NCI-H524 (cell line): Measurements from ENCODE around the gene MRGPRX4.

Experiments
- DNase-seq, 2 experiments: peaks; one replicate each; lab custom pipeline; 2025; lab: John Stamatoyannopoulos, UW

Gene MRGPRX4

DNA sequence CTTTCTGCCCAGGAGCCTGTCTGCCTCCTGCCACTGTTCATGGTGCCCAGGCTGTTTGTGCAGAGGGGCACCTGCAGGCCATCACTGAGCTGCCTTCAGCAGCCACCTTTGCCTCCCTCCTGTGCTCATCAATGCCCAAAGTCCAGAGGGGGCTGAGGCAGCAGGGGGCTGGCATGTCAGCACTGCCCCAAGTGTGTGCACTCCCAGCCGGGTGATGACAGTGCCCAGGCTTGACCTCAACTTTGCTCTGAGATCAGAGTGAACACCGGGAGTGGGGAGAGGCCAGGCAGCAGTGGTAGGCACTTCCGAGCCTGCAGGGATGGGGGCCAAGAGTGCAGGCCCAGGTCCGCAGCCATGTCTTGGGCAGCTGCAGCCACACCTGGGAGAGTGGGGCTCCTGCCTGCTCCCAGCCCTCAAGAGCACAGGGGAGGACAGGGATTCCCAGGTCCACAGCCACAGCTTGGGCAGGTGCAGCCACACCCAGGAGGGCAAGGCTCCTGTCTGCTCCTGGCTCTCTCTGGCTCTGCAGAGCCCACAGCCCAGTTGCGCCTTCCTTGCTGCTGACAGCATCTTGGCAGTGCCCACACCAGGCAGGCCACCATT, 48.7 kb downstream of the MRGPRX4 start:
- no peak for DNase-seq

DNA sequence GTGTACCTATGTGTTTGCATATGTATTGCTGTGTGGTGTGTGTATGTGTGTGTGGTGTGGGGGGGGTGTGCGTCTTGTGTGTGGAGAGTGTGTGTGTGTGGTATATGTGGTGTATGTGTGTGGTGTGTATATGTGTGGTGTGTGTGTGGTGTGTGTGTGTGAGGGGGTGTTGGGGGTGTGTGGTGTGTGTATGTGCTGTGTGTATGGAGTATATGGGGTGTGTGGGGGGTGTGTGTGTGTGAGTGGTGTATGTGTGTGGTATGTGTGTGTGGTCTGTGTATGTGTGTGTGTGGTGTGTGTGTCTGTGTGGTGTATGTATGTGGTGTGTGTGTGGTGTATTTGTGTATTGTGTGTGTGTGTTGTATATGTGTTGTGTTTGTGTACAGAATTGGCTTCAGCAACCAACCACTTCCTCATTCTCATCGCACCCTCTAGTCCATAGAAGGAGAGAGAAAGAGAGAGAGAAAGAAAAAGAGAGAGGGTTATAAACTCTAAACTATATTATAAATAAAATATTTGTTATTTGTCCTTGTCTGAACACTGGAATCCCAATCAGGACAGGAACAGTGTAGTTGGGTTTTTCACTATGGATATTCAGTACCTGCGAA, 50.3 kb downstream of the MRGPRX4 start:
- DNase-seq = no peak
